GM18519 (cell line): Measurements from ENCODE around the gene PEX14.

Experiments
- ATAC-seq: cut with Tn5 transposase; IDR thresholded peaks from one replicate; pipeline ENCODE4 v1.9.1; 2021; ENCODE audit warnings: mild to moderate bottlenecking, moderate library complexity; ENCODE audit not compliant: unreplicated experiment, low FRiP score

PEX14 gene

GRCh38 chr1:10586125-10586524, 111.4 kb downstream of the PEX14 start:
- ATAC-seq, result no peak

GRCh38 chr1:10588640-10589039, 113.9 kb downstream of the PEX14 start:
- ATAC-seq, result no peak

- ATAC-seq, result no peak
These were observed 114.3 kb downstream of the PEX14 start for GRCh38 chr1:10589074-10589473.

GRCh38 chr1:10591010-10591409, 116.3 kb downstream of the PEX14 start:
- ATAC-seq, result no peak

- no peak for ATAC-seq
These were observed 117.6 kb downstream of the PEX14 start for GRCh38 chr1:10592373-10592772.

- no peak for ATAC-seq
These were observed 119.0 kb downstream of the PEX14 start for GRCh38 chr1:10593750-10594149.

GRCh38 chr1:10594595-10595223, 120.0 kb downstream of the PEX14 start:
- no peak for ATAC-seq

GRCh38 chr1:10596780-10597179, 122.0 kb downstream of the PEX14 start:
- ATAC-seq, result no peak

GRCh38 chr1:10597492-10598388, 123.0 kb downstream of the PEX14 start:
- ATAC-seq, result no peak

GRCh38 chr1:10598389-10598702, 123.6 kb downstream of the PEX14 start:
- no peak for ATAC-seq

GRCh38 chr1:10599194-10599861, 124.6 kb downstream of the PEX14 start:
- ATAC-seq, result no peak

- no peak for ATAC-seq
These were observed 126.8 kb downstream of the PEX14 start for GRCh38 chr1:10601342-10602070.

- no peak for ATAC-seq
These were observed 128.2 kb downstream of the PEX14 start for GRCh38 chr1:10602936-10603335.

GRCh38 chr1:10604966-10605365, 130.2 kb downstream of the PEX14 start:
- ATAC-seq, result no peak

- ATAC-seq, result no peak
These were observed 131.3 kb downstream of the PEX14 start for GRCh38 chr1:10606064-10606463.

- ATAC-seq, result no peak
These were observed 132.5 kb downstream of the PEX14 start for GRCh38 chr1:10607228-10607627.

- ATAC-seq, result no peak
These were observed 133.9 kb downstream of the PEX14 start for GRCh38 chr1:10608690-10609089.

GRCh38 chr1:10610901-10611600, 136.3 kb downstream of the PEX14 start:
- ATAC-seq, result no peak

- no peak for ATAC-seq
These were observed 137.8 kb downstream of the PEX14 start for GRCh38 chr1:10612436-10613160.

GRCh38 chr1:10613340-10613739, 138.6 kb downstream of the PEX14 start:
- ATAC-seq, result no peak
